Measurements from ENCODE around the gene CDH23.

Gene CDH23

GRCh38 chr10:71697938-71698709 lies 301.4 kb downstream of the CDH23 start:
- peak; percentile 37 for DNase-seq

GRCh38 chr10:71698737-71699136 lies 302.0 kb downstream of the CDH23 start:
- DNase-seq, result no peak

GRCh38 chr10:71700731-71701368 lies 304.1 kb downstream of the CDH23 start:
- no peak for DNase-seq

GRCh38 chr10:71701496-71702132 lies 304.9 kb downstream of the CDH23 start:
- no peak for DNase-seq

- no peak for DNase-seq
These were observed 306.9 kb downstream of the CDH23 start for GRCh38 chr10:71703577-71703976.

- DNase-seq, result no peak
These were observed 308.1 kb downstream of the CDH23 start for GRCh38 chr10:71704816-71705215.

- no peak for DNase-seq
These were observed 308.9 kb downstream of the CDH23 start for GRCh38 chr10:71705582-71705981.

GRCh38 chr10:71706216-71707121 lies 309.7 kb downstream of the CDH23 start:
- no peak for DNase-seq

GRCh38 chr10:71707240-71707789 lies 310.6 kb downstream of the CDH23 start:
- no peak for DNase-seq

GRCh38 chr10:71708301-71708703 lies 311.6 kb downstream of the CDH23 start:
- DNase-seq, result peak; percentile 55

- DNase-seq, result no peak
These were observed 312.5 kb downstream of the CDH23 start for GRCh38 chr10:71708897-71709882.

GRCh38 chr10:71710519-71710918 lies 313.8 kb downstream of the CDH23 start:
- DNase-seq, result no peak

- DNase-seq, result no peak
These were observed 314.4 kb downstream of the CDH23 start for GRCh38 chr10:71711052-71711623.

GRCh38 chr10:71712170-71712569 lies 315.4 kb downstream of the CDH23 start:
- DNase-seq, result no peak

GRCh38 chr10:71712572-71713134 lies 315.9 kb downstream of the CDH23 start:
- no peak for DNase-seq

- DNase-seq, result peak; percentile 32
These were observed 316.7 kb downstream of the CDH23 start for GRCh38 chr10:71713135-71714030.

GRCh38 chr10:71714031-71714410 lies 317.3 kb downstream of the CDH23 start:
- DNase-seq, result no peak

GRCh38 chr10:71714592-71714991 lies 317.9 kb downstream of the CDH23 start:
- no peak for DNase-seq

GRCh38 chr10:71715026-71715425 lies 318.3 kb downstream of the CDH23 start:
- DNase-seq, result no peak

GRCh38 chr10:71715860-71716259 lies 319.1 kb downstream of the CDH23 start:
- DNase-seq, result no peak

Data from activated effector memory CD4-positive, alpha-beta T cell treated with Interleukin-2 at 50 U/mL for 16 hours (primary cell).